GM18868 (cell line): Measurements from ENCODE around the gene STIP1.
"Not testable (repeated sequence)": the region's sequence is repeated elsewhere in the genome, so short reads cannot be mapped to it uniquely, and the experiment has no call there.

Source experiments
- ATAC-seq: cut with Tn5 transposase; IDR thresholded peaks from one replicate; pipeline ENCODE4 v1.9.1; 2021; ENCODE audit warnings: mild to moderate bottlenecking, moderate library complexity; ENCODE audit not compliant: unreplicated experiment

The STIP1 gene

DNA sequence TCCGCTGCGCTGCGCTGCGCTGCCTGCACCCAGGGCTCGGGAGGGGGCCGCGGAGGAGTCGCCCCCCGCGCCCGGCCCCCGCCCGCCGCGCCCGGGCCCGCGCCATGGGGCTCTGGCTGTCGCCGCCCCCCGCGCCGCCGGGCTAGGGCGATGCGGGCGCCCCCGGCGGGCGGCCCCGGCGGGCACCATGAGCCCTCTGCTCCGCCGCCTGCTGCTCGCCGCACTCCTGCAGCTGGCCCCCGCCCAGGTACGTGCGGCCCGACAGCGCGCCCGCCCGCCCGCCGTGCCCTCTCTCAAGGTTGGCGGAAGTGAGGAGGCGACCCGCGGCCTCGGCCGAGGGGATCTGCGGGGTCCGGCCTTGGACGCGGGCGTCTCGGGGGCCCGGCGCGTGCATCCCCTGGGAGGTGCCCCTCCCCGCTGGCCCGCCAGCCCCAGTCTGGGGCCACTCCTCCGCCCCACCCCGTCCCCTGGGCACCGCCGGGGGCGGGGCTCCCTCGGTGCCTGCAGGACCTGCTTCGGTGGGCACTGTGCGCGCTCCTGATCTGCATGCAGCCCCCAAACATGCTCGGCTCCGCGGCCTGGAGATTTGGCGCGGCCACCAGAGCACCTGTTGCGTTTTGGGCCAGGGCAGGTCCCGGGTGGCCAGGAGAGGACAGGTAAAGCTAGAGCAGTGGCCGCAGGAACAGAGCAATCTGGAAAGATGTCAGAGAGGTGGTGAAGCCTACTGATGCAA lies 48.8 kb downstream of the STIP1 start:
- ATAC-seq: peak; percentile 37

- no peak for ATAC-seq
Measured at GRCh38 chr11:64235437-64236161, 49.6 kb downstream of the STIP1 start.

DNA sequence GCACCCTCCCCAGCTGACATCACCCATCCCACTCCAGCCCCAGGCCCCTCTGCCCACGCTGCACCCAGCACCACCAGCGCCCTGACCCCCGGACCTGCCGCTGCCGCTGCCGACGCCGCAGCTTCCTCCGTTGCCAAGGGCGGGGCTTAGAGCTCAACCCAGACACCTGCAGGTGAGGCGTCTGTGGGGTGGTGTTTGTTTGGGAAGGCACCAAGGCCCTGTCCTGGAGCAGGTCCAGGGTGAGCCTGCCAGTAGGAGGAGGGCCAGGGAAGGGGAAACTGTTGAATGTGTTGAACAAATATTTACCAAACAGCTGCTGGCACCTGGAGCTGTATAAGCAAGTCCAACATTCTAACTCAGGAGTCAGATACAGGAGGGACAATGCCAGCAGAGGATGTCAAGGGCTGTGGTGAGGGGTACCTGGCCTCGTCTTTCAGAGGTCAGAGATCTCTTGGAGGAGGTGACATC lies 51.5 kb downstream of the STIP1 start:
- ATAC-seq: no peak

- ATAC-seq: no peak
Measured at GRCh38 chr11:64238076-64238475, 52.1 kb downstream of the STIP1 start.

DNA sequence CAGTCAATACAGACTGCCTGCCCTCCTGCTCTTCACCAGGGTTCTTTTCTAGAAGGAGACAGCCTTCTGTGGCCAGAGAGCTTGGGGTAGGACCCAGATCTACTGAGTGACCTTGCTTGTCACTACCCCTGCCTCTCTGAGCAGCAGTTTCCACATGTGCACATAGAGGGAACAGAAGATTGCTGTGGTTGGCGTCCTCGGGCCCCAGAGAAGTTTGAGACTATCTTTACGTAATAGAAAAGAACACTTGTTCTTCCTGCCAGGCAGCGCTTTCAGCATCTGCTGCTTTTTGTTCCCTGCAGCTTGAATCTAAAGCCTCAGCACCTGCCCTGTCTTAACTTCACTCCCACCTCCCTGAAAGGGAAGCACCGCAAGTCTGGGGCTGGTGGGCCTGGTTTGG lies 53.0 kb downstream of the STIP1 start:
- ATAC-seq: no peak

DNA sequence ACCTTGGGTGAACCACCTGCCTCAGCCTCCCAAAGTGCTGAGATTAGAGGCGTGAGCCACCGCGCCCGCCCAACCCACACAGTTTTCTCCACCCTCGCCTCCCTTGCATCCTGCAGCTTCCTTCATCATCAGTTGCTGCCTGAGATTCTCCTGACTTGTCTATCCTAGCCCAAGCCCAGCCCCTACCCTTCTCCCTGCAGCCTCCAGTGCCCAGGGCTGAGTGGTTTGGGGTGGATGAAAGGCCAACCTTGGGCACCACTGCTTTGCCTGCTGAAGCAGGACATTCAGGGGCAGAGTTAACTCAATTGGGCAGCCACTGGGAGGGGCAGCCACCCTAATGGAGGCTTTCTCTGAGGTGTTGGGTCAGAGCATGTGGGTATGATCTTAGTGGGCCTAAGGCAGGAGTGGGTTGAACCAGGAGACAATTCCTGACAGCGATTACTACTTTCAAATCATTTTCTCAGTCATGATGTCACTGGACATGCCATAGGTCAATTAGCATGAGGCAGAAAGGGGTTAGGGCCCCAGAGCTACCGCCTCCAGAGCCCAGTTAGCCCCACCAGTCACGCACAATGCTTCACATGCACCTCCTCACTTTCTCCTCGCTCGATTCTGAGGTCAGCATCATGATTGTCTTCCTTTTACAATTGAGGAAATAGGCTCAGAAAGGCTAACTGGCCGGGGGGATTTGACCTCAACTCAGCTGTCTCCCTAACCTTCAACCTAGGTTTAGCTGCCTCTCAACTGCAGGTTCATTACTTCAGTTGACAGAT lies 53.9 kb downstream of the STIP1 start:
- ATAC-seq: no peak

DNA sequence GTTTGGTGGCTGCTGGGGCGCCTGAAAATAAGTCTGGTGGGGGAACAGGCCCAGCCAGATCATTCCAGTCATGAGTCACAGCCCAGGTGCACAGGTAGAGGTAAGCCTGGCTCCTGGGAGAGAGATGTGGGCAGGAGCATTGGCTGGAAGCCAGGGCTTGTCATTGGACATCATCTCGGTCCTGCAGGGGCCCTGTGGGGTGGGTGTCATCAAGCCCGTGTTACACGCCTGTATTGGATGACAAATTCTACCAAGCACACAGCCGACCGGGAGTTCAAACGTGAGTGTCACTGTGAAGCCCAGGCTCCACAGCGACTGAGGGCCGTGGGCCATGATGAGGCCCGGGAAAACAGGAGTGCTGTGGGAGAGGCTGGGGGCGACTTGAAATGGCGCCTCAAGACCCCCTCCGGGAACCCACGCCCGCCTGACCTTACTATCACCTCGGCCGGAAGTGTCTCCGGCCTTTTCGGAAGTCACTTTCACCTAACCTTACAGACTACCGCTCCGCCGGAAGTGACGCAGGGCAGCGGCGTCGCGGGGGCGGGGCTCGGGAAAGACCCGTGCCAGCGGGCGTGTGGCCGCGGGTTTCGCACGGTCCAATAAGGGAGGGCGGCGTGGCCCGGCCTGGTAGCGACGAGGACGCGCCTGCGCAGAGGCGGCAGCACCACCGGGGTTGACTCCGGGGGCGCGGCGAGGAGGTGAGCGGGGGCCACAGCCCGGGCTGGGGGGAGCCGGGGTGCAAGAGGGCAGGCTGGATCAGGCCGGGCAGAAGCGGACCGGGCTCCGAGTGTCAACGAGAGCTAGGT lies 54.7 kb downstream of the STIP1 start, which contains the start of gene FKBP2:
FKBP2 (plus strand) TSS at position 661 of the 806 bp plus-strand sequence. CDS start 1,293 bp downstream, outside the sequence.
- ATAC-seq: peak; percentile 47

DNA sequence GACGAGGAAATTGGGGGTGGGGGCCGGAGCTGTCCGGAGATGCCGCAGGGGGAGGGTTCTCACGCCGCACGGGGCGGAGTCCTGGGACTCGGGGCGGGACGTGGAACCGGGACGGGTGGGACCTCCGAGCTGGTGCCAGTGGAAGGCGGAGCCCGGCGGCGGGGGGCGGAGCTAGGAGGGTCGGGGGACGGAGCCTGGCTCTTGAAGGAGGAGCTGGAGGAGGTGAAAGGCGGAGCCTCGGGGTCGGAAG lies 55.2 kb downstream of the STIP1 start:
- ATAC-seq: peak; percentile 76

- peak; percentile 1 for ATAC-seq
Measured at GRCh38 chr11:64241491-64242374, 55.8 kb downstream of the STIP1 start.

GRCh38 chr11:64243236-64243854 lies 57.4 kb downstream of the STIP1 start:
- ATAC-seq: no peak

DNA sequence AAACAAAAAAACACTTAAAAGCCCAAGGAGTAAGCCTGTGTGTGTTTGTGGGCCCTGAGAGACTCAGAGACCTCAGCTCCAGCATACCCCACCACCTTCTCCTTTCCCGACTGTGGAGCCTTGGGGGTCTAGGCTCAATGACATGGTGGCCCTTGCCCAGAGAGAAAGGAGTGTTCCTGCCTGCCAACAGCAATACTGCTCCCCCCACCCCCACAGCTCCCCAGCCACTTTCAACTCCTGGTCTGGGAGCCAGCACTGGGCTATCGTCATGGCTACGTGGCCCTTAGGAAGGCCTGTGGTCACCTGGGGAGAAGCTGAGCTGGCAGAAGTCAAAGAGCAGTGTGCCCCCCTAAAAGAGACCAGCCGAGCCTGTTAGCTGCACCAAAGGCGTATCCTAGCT lies 58.1 kb downstream of the STIP1 start:
- ATAC-seq: no peak

GRCh38 chr11:64244966-64245365 lies 59.0 kb downstream of the STIP1 start:
- no peak for ATAC-seq

DNA sequence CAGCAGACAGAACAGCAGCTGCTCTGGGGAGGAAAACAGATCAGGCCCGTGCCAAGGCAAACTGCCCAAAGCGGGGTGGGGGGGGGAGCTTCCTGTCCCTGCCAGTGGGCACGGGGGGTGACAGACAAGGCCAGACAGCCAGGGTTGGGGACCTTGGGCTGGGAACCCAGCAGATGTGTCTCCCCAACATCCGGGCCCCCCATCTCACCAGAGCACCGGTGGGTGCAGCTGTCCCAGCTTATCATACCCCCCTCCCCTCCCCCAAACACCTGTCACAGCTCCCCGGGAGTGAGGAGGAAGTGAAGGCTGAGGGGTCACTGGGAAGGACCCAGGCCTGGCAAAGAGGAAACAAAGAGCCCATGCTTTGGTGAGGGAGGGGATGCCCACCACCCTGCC lies 59.4 kb downstream of the STIP1 start:
- no peak for ATAC-seq

DNA sequence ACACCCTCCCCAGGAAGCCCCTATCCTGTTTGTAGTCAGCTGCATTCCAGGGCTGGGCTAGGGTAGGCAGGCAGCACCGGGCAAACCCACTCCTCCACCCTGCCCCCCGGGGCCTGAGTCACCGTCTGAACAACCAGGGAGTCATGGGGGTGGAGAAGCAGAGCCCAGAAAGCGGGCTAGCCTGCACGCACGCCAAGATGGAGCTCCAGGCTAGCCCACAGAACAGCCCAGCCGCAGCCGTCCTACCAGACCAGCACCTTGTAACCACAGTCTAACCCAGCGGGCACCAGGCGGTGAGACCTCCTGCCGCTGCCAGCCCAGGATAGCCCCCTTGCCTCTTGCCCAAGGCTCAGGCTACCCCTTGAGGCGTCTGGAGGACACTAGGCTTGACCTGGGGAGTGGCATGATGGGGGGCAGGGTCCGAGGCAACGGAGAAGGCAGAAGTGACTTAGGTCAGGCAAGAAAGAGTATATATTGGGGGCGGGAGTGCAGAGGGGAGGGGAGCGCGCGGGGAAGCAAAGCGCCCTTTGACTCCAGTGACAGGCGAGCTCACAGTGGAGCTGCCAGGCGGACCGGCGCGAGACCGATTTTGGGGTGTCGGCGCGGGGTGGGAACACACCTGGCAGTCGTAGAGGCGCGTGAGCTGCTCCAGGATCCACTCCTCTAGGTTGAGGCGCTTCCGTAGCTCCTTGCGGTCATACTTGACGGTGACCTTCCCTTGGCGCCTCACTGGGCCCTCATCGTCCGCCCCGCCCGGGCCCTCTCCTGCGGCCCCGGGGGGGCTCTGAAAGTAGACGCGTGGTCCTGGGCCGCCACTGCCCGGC lies 60.0 kb downstream of the STIP1 start:
- no peak for ATAC-seq

DNA sequence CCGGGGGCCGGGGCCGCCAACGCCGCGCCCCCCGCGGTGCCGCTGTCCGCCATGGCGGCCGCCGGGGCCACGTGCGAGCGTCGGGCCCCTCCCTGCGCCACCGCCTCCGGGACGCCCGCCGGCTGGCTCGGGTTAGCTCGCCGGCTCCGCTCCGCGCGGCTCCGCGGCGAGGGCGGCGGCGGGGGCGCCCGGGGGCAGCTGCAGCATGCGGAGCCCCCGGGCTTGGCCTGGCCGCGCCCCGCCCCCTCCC lies 60.6 kb downstream of the STIP1 start:
- not testable (repeated sequence) for ATAC-seq

DNA sequence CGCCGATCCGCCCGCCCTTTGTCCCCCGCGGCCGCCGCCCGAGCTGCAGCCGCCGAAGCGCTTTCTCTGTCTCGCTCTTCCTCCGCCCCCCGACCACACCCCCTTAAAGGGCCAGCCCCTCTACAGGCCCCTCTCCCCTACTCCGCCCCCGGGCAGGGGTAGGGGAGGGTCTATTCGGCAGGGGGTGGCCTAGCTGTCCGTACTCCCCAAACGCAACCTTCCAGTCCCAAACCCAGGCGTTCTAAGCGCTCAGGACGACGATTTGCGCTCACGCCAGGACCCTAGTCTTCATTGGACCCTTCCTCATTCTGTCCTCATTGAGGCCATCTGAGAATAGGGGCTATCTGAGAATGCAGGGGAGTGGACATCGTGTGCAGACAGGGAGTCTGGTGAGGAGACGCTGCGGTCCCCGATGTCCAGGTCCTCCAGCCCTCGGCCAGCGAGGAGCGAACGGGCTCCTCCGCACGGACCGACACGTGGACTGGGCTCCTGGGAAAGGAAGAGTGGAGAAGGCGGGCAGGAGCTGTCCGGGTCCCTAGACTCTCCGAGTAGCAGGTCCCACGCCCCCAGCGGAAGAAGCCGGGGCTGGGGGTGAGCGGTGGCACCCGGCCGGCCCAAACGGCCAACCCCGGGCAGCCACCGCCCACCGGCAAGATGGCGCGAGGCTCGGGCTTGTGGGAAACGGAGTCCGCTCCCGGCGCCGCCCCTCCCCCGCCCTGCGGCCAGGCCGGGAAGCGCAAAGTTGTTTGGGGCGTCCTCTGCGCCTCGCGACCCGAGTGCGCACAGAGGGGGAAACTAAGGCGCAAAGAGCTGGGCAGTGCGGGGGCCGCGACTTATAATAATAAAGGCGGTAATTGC lies 61.1 kb downstream of the STIP1 start, which contains the start of gene PPP1R14B:
PPP1R14B (minus strand) TSS at position 73 of the 858 bp plus-strand sequence. CDS start 270 bp downstream, outside the sequence.
- ATAC-seq: no peak

DNA sequence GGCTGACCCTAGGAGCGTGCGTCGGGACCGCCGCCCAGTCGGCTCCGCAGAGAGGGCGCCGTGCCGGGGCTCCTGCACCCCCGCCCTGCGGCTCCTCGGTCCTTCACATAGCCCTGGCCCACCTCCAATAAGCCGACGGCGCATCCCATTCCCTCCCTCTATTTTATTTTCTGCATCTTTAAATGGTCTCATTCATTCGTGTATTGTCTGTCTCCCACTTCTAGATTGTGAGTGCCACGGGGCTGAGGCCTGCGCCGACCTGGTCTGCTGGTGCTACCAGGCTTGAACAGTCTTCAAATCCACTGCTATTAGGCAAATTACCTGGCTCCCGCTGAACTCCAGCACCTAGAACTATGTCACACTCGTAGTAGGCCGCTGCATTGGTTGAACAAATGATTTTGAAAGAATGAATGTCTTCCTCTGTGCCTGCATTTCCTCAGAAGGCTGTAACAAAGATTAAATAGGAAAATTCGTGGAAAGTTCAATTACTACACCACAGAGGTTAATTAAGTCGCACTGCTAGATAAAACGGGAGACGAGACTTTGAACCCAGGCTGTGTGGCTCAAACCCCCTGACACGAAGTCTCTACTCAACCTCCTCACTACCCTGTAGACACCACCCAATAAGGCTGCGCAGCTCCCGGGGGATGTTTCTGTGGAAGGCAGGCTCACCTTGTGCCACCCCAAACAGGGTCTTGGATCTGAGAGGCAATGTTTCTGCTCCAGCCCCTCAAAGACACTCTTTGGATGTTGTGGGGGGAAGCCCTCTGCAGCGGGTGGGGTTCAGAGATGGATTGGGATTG lies 62.0 kb downstream of the STIP1 start:
- ATAC-seq: no peak
